WTC11 (cell line): ENCODE results near the gene CA10. TPM values are rescaled to one million over a fixed set of nuclear protein-coding genes. Genes with fewer than 3 reads are reported as not detected.

ENCODE experiments used
- ATAC-seq: fragments of 200-7000 bp; cut with Tn5 transposase; 2 replicates; pipeline ENCODE4 v1.10.0; 2021; ENCODE audit warnings: mild to moderate bottlenecking, moderate library complexity
- CTCF ChIA-PET: fragments of 300-600 bp; sonication (Branson Sonifier 250); formaldehyde crosslinking; loops from one replicate; lab custom pipeline; 2021; ENCODE audit warnings: antibody characterized with exemption; lab: Charles Lee
- POLR2A ChIA-PET: fragments of 350-600 bp; sonication (Branson Sonifier 250); formaldehyde crosslinking; loops from one replicate; lab custom pipeline; 2021; ENCODE audit warnings: antibody characterized with exemption; lab: Charles Lee
- DNase-seq: peaks from one replicate; pipeline ENCODE4 v3.0.0; 2021; ENCODE audit warnings: low spot score
- H3K27ac Mint-ChIP-seq: 2 replicates; pipeline ENCODE4 v1.8.0; 2021; ENCODE audit warnings: mixed read lengths
- H3K27me3 Mint-ChIP-seq: 2 replicates; pipeline ENCODE4 v1.8.0; 2021; ENCODE audit warnings: low read depth, mild to moderate bottlenecking, moderate library complexity, mixed read lengths
- H3K36me3 Mint-ChIP-seq: 2 replicates; pipeline ENCODE4 v1.8.0; 2021; ENCODE audit warnings: mixed read lengths
- H3K4me1 Mint-ChIP-seq: 2 replicates; pipeline ENCODE4 v1.8.0; 2022; ENCODE audit warnings: mixed read lengths
- H3K4me3 Mint-ChIP-seq: 2 replicates; pipeline ENCODE4 v1.8.0; 2021; ENCODE audit warnings: mild to moderate bottlenecking, moderate library complexity, mixed read lengths
- H3K9me3 Mint-ChIP-seq: 2 replicates; pipeline ENCODE4 v1.8.0; 2021; ENCODE audit warnings: mixed read lengths
- CREB1 ChIP-seq: sonication (generic); formaldehyde crosslinking; IDR thresholded peaks from 2 replicates; pipeline ENCODE4 v1.8.0; 2023; ENCODE audit warnings: mild to moderate bottlenecking, missing genetic modification reagents
- E2F5 ChIP-seq: sonication (generic); formaldehyde crosslinking; IDR thresholded peaks from 2 replicates; pipeline ENCODE4 v1.8.1; 2022; ENCODE audit warnings: mild to moderate bottlenecking, moderate library complexity, missing genetic modification reagents
- ESRRA ChIP-seq: sonication (generic); formaldehyde crosslinking; IDR thresholded peaks from 2 replicates; pipeline ENCODE4 v1.8.1; 2022; ENCODE audit warnings: mild to moderate bottlenecking, missing genetic modification reagents, borderline replicate concordance
- HMGA2 ChIP-seq: fragments of 250-450 bp; sonication (Bioruptor Pico); IDR thresholded peaks from 2 replicates; pipeline ENCODE4 v1.4.0; 2021; ENCODE audit warnings: mild to moderate bottlenecking, moderate library complexity
- JAZF1 ChIP-seq: fragments of 250-450 bp; sonication (Bioruptor Pico); IDR thresholded peaks from 2 replicates; pipeline ENCODE4 v1.9.0; 2021; ENCODE audit warnings: moderate library complexity, mild to moderate bottlenecking, inconsistent platforms
- NFATC4 ChIP-seq: fragments of 250-450 bp; sonication (Bioruptor Pico); IDR thresholded peaks from 2 replicates; pipeline ENCODE4 v1.9.0; 2021; ENCODE audit warnings: mild to moderate bottlenecking
- NFE2L1 ChIP-seq: sonication (generic); formaldehyde crosslinking; IDR thresholded peaks from 2 replicates; pipeline ENCODE4 v1.8.1; 2023; ENCODE audit warnings: missing genetic modification reagents
- NR2C2 ChIP-seq: sonication (generic); formaldehyde crosslinking; IDR thresholded peaks from 2 replicates; pipeline ENCODE4 v1.8.0; 2022; ENCODE audit warnings: mild to moderate bottlenecking, missing genetic modification reagents
- RORB ChIP-seq: fragments of 250-450 bp; sonication (Bioruptor Pico); IDR thresholded peaks from 2 replicates; pipeline ENCODE4 v1.9.0; 2021; ENCODE audit warnings: mild to moderate bottlenecking
- SMAD4 ChIP-seq: sonication (generic); formaldehyde crosslinking; IDR thresholded peaks from 2 replicates; pipeline ENCODE4 v1.8.0; 2022; ENCODE audit warnings: mild to moderate bottlenecking, missing genetic modification reagents
- TCF7 ChIP-seq: sonication (generic); formaldehyde crosslinking; IDR thresholded peaks from 2 replicates; pipeline ENCODE4 v1.8.0; 2022; ENCODE audit warnings: mild to moderate bottlenecking, low read depth, missing genetic modification reagents, moderate library complexity
- TEAD1 ChIP-seq: sonication (generic); formaldehyde crosslinking; IDR thresholded peaks from 2 replicates; pipeline ENCODE4 v1.8.0; 2022; ENCODE audit warnings: mild to moderate bottlenecking, missing genetic modification reagents
- ZMAT4 ChIP-seq: fragments of 250-450 bp; sonication (Bioruptor Pico); IDR thresholded peaks from 2 replicates; pipeline ENCODE4 v1.9.0; 2021; ENCODE audit warnings: mild to moderate bottlenecking
- ZNF219 ChIP-seq: sonication (generic); formaldehyde crosslinking; IDR thresholded peaks from 2 replicates; pipeline ENCODE4 v1.8.0; 2023; ENCODE audit warnings: missing genetic modification reagents, mild to moderate bottlenecking, borderline replicate concordance
- ZNF423 ChIP-seq: fragments of 250-450 bp; sonication (Bioruptor Pico); IDR thresholded peaks from 2 replicates; pipeline ENCODE4 v2.1.2; 2022; ENCODE audit warnings: mild to moderate bottlenecking, moderate library complexity
- total RNA-seq: library from RNA; stranded (reverse); gene quantifications from 3 replicates; pipeline ENCODE4 v1.2.3, GENCODE V29; 2021
- TF ChIP-seq, protein P1 (sequence below): sonication (generic); formaldehyde crosslinking; conservative IDR thresholded peaks from 2 replicates; pipeline ENCODE4 v1.8.1; 2022; ENCODE audit warnings: mild to moderate bottlenecking, missing genetic modification reagents
- TF ChIP-seq, protein P2 (sequence below): sonication (generic); formaldehyde crosslinking; IDR thresholded peaks from 2 replicates; pipeline ENCODE4 v1.8.1; 2023; ENCODE audit warnings: mild to moderate bottlenecking, missing genetic modification reagents
- TF ChIP-seq, protein P3 (sequence below): sonication (generic); formaldehyde crosslinking; IDR thresholded peaks from 2 replicates; pipeline ENCODE4 v1.8.1; 2022; ENCODE audit warnings: mild to moderate bottlenecking, missing genetic modification reagents, moderate library complexity, borderline replicate concordance
- TF ChIP-seq, protein P4 (sequence below): fragments of 250-450 bp; sonication (Bioruptor Pico); IDR thresholded peaks from 2 replicates; pipeline ENCODE4 v1.9.0; 2021; ENCODE audit warnings: moderate library complexity, mild to moderate bottlenecking, inconsistent platforms, borderline replicate concordance
- TF ChIP-seq, protein P5 (sequence below): sonication (generic); formaldehyde crosslinking; IDR thresholded peaks from 2 replicates; pipeline ENCODE4 v1.8.0; 2023; ENCODE audit warnings: missing genetic modification reagents, mild to moderate bottlenecking, borderline replicate concordance
- TF ChIP-seq, protein P6 (sequence below): sonication (generic); formaldehyde crosslinking; IDR thresholded peaks from 2 replicates; pipeline ENCODE4 v1.8.0; 2022; ENCODE audit warnings: mild to moderate bottlenecking, missing genetic modification reagents

The CA10 gene
- total RNA-seq, 1 experiment from 2014 or later = 0.90 TPM

- ATAC-seq (no peak), DNase-seq (no peak)
- ChIA-PET CTCF (no interaction called here), POLR2A (no interaction called here)
- H3K27ac Mint-ChIP-seq = no peak overlapping the region
- TF ChIP-seq, protein P1, sequence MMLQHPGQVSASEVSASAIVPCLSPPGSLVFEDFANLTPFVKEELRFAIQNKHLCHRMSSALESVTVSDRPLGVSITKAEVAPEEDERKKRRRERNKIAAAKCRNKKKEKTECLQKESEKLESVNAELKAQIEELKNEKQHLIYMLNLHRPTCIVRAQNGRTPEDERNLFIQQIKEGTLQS (CRISPR knock-in tag) = no peak
- TF ChIP-seq NFE2L1 (CRISPR knock-in tag) (no peak), RORB (CRISPR knock-in tag) (no peak)
- H3K36me3 Mint-ChIP-seq = peaks cover 7% of the 10 kb centered on the region
- no peak overlapping the region for H3K4me3 Mint-ChIP-seq
- no peaks in the 10 kb centered on the region for H3K27me3 Mint-ChIP-seq
- peaks cover 50% of the 10 kb centered on the region for H3K9me3 Mint-ChIP-seq
- no peaks in the 10 kb centered on the region; the same call in 1 of the 2 replicates for H3K4me1 Mint-ChIP-seq
Measured at GRCh38 chr17:51676691-51677487, 481.6 kb downstream of the CA10 start.

GRCh38 chr17:51674579-51675255 is 483.8 kb downstream of the CA10 start:
- no peak for ATAC-seq
- TF ChIP-seq ESRRA (CRISPR knock-in tag) (no peak), ZMAT4 (CRISPR knock-in tag) (no peak), ZNF423 (CRISPR knock-in tag) (no peak)
- TF ChIP-seq, protein P2, sequence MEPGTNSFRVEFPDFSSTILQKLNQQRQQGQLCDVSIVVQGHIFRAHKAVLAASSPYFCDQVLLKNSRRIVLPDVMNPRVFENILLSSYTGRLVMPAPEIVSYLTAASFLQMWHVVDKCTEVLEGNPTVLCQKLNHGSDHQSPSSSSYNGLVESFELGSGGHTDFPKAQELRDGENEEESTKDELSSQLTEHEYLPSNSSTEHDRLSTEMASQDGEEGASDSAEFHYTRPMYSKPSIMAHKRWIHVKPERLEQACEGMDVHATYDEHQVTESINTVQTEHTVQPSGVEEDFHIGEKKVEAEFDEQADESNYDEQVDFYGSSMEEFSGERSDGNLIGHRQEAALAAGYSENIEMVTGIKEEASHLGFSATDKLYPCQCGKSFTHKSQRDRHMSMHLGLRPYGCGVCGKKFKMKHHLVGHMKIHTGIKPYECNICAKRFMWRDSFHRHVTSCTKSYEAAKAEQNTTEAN (CRISPR knock-in tag) = no peak
- Mint-ChIP-seq H3K27me3 (no peaks in the 10 kb centered on the region), H3K9me3 (peaks cover 54% of the 10 kb centered on the region), H3K4me1 (no peaks in the 10 kb centered on the region; the same call in 1 of the 2 replicates), H3K36me3 (peaks cover 18% of the 10 kb centered on the region), H3K4me3 (no peak overlapping the region), H3K27ac (no peak overlapping the region)
- CTCF ChIA-PET = no interaction called here
- DNase-seq = no peak
- POLR2A ChIA-PET = interaction anchor here (0.7 kb wide), 1 partner anchor 231 kb away, joined by 5 read pairs; no protein-coding TSS in a partner anchor

DNA sequence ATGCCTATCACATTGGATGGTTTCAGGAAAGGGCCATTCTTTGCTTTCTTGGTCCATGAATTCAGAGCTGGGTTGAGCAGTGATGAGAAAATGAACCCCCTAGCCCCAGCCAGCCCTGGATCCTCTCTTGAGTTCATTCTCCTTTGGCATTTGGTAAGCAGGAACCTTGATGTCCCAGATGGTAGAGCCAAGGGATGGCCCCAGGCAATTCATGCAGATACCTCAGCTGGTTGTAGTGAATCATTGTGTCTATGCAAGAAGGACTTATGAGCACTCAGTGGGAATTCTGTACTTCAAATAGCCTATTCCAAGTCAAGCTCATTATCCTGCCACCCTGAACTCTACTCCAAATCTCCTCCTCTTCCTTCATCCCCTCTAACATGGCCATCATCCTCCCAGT is 485.4 kb downstream of the CA10 start:
- POLR2A ChIA-PET = no interaction called here
- no peak overlapping the region for H3K27ac Mint-ChIP-seq
- H3K4me3 Mint-ChIP-seq = no peak overlapping the region
- no peaks in the 10 kb centered on the region; the same call in 1 of the 2 replicates for H3K4me1 Mint-ChIP-seq
- CTCF ChIA-PET = no interaction called here
- H3K27me3 Mint-ChIP-seq = peaks cover 6% of the 10 kb centered on the region; the same call in 1 of the 2 replicates
- ATAC-seq = no peak
- H3K36me3 Mint-ChIP-seq = peaks cover 28% of the 10 kb centered on the region
- DNase-seq = no peak
- peaks cover 66% of the 10 kb centered on the region for H3K9me3 Mint-ChIP-seq
- no peak for TF ChIP-seq HMGA2 (CRISPR knock-in tag)
- no peak for TF ChIP-seq ZNF219 (CRISPR knock-in tag)
- no peak for TF ChIP-seq E2F5 (CRISPR knock-in tag)
- TF ChIP-seq, protein P3, sequence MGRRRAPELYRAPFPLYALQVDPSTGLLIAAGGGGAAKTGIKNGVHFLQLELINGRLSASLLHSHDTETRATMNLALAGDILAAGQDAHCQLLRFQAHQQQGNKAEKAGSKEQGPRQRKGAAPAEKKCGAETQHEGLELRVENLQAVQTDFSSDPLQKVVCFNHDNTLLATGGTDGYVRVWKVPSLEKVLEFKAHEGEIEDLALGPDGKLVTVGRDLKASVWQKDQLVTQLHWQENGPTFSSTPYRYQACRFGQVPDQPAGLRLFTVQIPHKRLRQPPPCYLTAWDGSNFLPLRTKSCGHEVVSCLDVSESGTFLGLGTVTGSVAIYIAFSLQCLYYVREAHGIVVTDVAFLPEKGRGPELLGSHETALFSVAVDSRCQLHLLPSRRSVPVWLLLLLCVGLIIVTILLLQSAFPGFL (CRISPR knock-in tag) = no peak
- no peak for TF ChIP-seq TEAD1
- no peak for TF ChIP-seq JAZF1 (CRISPR knock-in tag)
- TF ChIP-seq, protein P4, sequence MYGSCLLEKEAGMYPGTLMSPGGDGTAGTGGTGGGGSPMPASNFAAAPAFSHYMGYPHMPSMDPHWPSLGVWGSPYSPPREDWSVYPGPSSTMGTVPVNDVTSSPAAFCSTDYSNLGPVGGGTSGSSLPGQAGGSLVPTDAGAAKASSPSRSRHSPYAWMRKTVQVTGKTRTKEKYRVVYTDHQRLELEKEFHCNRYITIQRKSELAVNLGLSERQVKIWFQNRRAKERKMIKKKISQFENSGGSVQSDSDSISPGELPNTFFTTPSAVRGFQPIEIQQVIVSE (CRISPR knock-in tag) = no peak
- TF ChIP-seq, protein P5, sequence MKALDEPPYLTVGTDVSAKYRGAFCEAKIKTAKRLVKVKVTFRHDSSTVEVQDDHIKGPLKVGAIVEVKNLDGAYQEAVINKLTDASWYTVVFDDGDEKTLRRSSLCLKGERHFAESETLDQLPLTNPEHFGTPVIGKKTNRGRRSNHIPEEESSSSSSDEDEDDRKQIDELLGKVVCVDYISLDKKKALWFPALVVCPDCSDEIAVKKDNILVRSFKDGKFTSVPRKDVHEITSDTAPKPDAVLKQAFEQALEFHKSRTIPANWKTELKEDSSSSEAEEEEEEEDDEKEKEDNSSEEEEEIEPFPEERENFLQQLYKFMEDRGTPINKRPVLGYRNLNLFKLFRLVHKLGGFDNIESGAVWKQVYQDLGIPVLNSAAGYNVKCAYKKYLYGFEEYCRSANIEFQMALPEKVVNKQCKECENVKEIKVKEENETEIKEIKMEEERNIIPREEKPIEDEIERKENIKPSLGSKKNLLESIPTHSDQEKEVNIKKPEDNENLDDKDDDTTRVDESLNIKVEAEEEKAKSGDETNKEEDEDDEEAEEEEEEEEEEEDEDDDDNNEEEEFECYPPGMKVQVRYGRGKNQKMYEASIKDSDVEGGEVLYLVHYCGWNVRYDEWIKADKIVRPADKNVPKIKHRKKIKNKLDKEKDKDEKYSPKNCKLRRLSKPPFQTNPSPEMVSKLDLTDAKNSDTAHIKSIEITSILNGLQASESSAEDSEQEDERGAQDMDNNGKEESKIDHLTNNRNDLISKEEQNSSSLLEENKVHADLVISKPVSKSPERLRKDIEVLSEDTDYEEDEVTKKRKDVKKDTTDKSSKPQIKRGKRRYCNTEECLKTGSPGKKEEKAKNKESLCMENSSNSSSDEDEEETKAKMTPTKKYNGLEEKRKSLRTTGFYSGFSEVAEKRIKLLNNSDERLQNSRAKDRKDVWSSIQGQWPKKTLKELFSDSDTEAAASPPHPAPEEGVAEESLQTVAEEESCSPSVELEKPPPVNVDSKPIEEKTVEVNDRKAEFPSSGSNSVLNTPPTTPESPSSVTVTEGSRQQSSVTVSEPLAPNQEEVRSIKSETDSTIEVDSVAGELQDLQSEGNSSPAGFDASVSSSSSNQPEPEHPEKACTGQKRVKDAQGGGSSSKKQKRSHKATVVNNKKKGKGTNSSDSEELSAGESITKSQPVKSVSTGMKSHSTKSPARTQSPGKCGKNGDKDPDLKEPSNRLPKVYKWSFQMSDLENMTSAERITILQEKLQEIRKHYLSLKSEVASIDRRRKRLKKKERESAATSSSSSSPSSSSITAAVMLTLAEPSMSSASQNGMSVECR (CRISPR knock-in tag) = no peak
- no peak for TF ChIP-seq NFATC4 (CRISPR knock-in tag)
- TF ChIP-seq, protein P6, sequence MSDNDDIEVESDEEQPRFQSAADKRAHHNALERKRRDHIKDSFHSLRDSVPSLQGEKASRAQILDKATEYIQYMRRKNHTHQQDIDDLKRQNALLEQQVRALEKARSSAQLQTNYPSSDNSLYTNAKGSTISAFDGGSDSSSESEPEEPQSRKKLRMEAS (CRISPR knock-in tag) = no peak
- no peak for TF ChIP-seq TCF7 (CRISPR knock-in tag)
- no peak for TF ChIP-seq NFE2L1 (CRISPR knock-in tag)
- no peak for TF ChIP-seq SMAD4 (CRISPR knock-in tag)
- TF ChIP-seq CREB1 (CRISPR knock-in tag) = no peak
- TF ChIP-seq NR2C2 (CRISPR knock-in tag) = no peak
